GM12874 (cell line): ENCODE results near the gene SKIC8.

Experiments used
- CTCF ChIP-seq: IDR thresholded peaks from 2 replicates; pipeline ENCODE4 v1.5.1; 2011; ENCODE audit warnings: low read depth, mild to moderate bottlenecking, control low read depth, low read length, moderate library complexity; ENCODE audit not compliant: insufficient read depth

The SKIC8 gene

GRCh38 chr15:78261062-78261461, 38.3 kb downstream of the SKIC8 start:
- no peak for TF ChIP-seq CTCF

DNA sequence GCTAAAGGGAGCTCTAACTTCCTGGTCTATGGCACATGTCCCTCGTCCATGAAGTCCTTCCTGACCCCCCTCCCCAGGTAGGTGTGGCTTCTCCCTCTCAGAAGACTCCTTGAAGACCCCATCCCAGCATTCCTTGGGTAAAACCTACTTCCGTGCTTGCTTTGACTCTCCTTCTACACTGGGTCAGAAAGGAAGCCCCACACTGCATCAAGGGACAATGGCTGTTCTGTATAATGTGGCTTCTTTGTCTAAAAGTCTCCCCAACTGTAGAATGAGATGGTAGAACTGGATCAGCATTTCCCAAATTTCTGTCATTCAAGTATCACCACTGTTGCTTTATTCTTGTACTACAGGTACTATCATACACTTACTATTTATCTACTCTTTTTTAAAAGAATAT, 38.9 kb downstream of the SKIC8 start:
- TF ChIP-seq CTCF: no peak

- TF ChIP-seq CTCF: no peak
Observed at GRCh38 chr15:78259232-78259631, 40.2 kb downstream of the SKIC8 start.

DNA sequence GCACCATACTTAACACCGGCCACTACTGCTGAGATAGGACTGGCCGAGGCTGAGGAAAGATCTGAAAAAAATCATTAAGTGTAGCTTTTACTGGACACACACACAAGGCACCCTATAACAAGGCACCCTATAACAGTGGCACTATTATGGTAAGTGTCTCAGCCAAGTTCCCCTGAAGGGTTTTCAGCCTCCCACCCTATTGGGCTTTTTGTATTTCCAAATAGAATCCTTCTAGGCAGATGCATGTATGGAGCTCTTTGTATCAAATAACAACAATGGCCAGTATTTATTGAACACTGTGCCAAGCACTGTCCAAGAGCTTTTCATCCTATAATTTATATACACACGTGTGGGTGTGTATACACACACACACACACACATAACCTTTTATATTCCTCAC, 41.7 kb downstream of the SKIC8 start:
- TF ChIP-seq CTCF: no peak

DNA sequence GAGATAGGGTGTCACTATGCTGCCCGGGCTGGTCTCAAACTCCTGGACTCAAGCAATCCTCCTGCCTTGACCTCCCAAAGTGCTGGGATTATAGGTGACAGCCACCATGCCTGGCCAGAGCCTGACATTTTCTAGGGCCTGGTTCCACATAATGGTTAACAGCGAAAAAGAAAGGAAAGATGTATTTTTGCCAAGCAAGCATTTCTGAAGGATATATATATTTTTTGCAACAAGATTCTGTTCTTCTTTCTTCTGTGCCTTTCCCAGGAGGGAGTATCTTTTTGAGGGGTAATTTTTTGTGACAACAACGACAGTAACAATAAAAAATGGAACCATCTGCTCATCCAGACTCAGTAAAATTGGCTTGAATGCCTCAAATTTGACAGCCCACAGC, 43.4 kb downstream of the SKIC8 start:
- no peak for TF ChIP-seq CTCF

- no peak for TF ChIP-seq CTCF
Observed at GRCh38 chr15:78255421-78256043, 43.9 kb downstream of the SKIC8 start.

GRCh38 chr15:78251136-78251535, 48.3 kb downstream of the SKIC8 start:
- no peak for TF ChIP-seq CTCF
